ENCODE results near the gene NXPE1. TPM values are rescaled to one million over a fixed set of nuclear protein-coding genes. Genes with fewer than 3 reads are reported as not detected.

The NXPE1 gene
- total RNA-seq, 2 experiments from 2014 or later, result not detected

GRCh38 chr11:114598461-114598860, 38.8 kb upstream of the NXPE1 start:
- H3K4me1 Mint-ChIP-seq (ENCODE audit: low read depth), result no peaks in the 10 kb centered on the region
- no peaks in the 10 kb centered on the region for H3K9me3 Mint-ChIP-seq
- no peak overlapping the region for H3K27ac Mint-ChIP-seq
- no peaks in the 10 kb centered on the region for H3K36me3 Mint-ChIP-seq (ENCODE audit: low read depth)
- H3K4me3 Mint-ChIP-seq, result no peak overlapping the region
- DNase-seq (no peak), ATAC-seq (no peak)
- intact Hi-C loops (cut with micrococcal nuclease), result no loop called here
- POLR2A ChIA-PET, result no interaction called here
- TF ChIP-seq CTCF (IDR thresholded peaks at IDR 0.05), result no peak
- CTCF ChIA-PET, result no interaction called here
- peaks cover 1% of the 10 kb centered on the region for H3K27me3 Mint-ChIP-seq

GRCh38 chr11:114596175-114596919, 36.7 kb upstream of the NXPE1 start:
- DNase-seq, result no peak

GRCh38 chr11:114595571-114595970, 35.9 kb upstream of the NXPE1 start, which contains the start of gene NXPE4:
NXPE4 (minus strand) TSS chr11:114595786; CDS start chr11:114594759, 1,027 bp downstream.
- DNase-seq, result no peak
- Mint-ChIP-seq H3K4me3 (no peak within 1 kb of the TSS), H3K4me1 (ENCODE audit: low read depth) (no peaks in the 10 kb centered on the region), H3K27ac (no peak within 1 kb of the TSS), H3K36me3 (ENCODE audit: low read depth) (no peaks in the 10 kb centered on the region), H3K27me3 (peaks cover 4% of the 10 kb centered on the region), H3K9me3 (no peaks in the 10 kb centered on the region)
- ChIA-PET POLR2A (no interaction called here), CTCF (no interaction called here)
- intact Hi-C loops (cut with micrococcal nuclease), result no loop called here
- TF ChIP-seq CTCF (IDR thresholded peaks at IDR 0.05), result no peak
- ATAC-seq, result no peak

More at GRCh38 chr11:114596175-114596919, 36.7 kb upstream of the NXPE1 start:
- H3K36me3 Mint-ChIP-seq (ENCODE audit: low read depth), result no peaks in the 10 kb centered on the region
- no peak for TF ChIP-seq CTCF (IDR thresholded peaks at IDR 0.05)
- H3K4me3 Mint-ChIP-seq, result no peak overlapping the region
- intact Hi-C loops (cut with micrococcal nuclease), result no loop called here
- ChIA-PET CTCF (no interaction called here), POLR2A (no interaction called here)
- H3K27ac Mint-ChIP-seq, result no peak overlapping the region
- ATAC-seq, result no peak
- no peaks in the 10 kb centered on the region for H3K4me1 Mint-ChIP-seq (ENCODE audit: low read depth)
- H3K9me3 Mint-ChIP-seq, result no peaks in the 10 kb centered on the region
- peaks cover 4% of the 10 kb centered on the region for H3K27me3 Mint-ChIP-seq

GRCh38 chr11:114594703-114595102, 35.0 kb upstream of the NXPE1 start:
- TF ChIP-seq CTCF (IDR thresholded peaks at IDR 0.05), result no peak
- H3K36me3 Mint-ChIP-seq (ENCODE audit: low read depth), result no peaks in the 10 kb centered on the region
- CTCF ChIA-PET, result no interaction called here

GRCh38 chr11:114587398-114587953, 27.8 kb upstream of the NXPE1 start:
- Mint-ChIP-seq H3K4me1 (ENCODE audit: low read depth) (no peaks in the 10 kb centered on the region), H3K36me3 (ENCODE audit: low read depth) (no peaks in the 10 kb centered on the region), H3K4me3 (no peak overlapping the region), H3K27ac (no peak overlapping the region), H3K27me3 (peaks cover 3% of the 10 kb centered on the region), H3K9me3 (peaks cover 21% of the 10 kb centered on the region)
- ChIA-PET CTCF (no interaction called here), POLR2A (no interaction called here)
- ATAC-seq (no peak), DNase-seq (no peak)
- TF ChIP-seq CTCF (IDR thresholded peaks at IDR 0.05), result no peak
- intact Hi-C loops (cut with micrococcal nuclease), result no loop called here

More at GRCh38 chr11:114594703-114595102, 35.0 kb upstream of the NXPE1 start:
- H3K9me3 Mint-ChIP-seq, result no peaks in the 10 kb centered on the region
- intact Hi-C loops (cut with micrococcal nuclease), result no loop called here
- peaks cover 4% of the 10 kb centered on the region for H3K27me3 Mint-ChIP-seq
- H3K27ac Mint-ChIP-seq, result no peak overlapping the region
- H3K4me1 Mint-ChIP-seq (ENCODE audit: low read depth), result no peaks in the 10 kb centered on the region
- POLR2A ChIA-PET, result no interaction called here
- H3K4me3 Mint-ChIP-seq, result no peak overlapping the region
- no peak for ATAC-seq
- DNase-seq, result no peak
